Esophagus muscularis mucosa (tissue), 3 donors: ENCODE results near the gene NCAM1.

Experiments
- POLR2A ChIP-seq: fragments of 450-650 bp; IDR thresholded peaks from one replicate; pipeline ENCODE4 v1.6.1; 2017; ENCODE audit warnings: antibody characterized with exemption, moderate library complexity, mild to moderate bottlenecking, low read depth
- POLR2AphosphoS5 ChIP-seq, 2 donors: sonication (generic); formaldehyde crosslinking; IDR thresholded peaks; one replicate each; pipeline ENCODE4 v1.6.1; 2017; ENCODE audit warnings: antibody characterized with exemption in 2 of 2
- TF ChIP-seq, protein P1 (sequence below), 3 experiments: fragments of 200-600 bp in 2 of 3; fragments of 450-650 bp in 1 of 3; sonication (generic) in 2 of 3; IDR thresholded peaks; one replicate each; pipeline ENCODE4 v1.5.1; 2017 to 2019; ENCODE audit warnings: antibody characterized with exemption in 3 of 3, mild to moderate bottlenecking in 2 of 3, moderate library complexity in 1 of 3

DNA sequence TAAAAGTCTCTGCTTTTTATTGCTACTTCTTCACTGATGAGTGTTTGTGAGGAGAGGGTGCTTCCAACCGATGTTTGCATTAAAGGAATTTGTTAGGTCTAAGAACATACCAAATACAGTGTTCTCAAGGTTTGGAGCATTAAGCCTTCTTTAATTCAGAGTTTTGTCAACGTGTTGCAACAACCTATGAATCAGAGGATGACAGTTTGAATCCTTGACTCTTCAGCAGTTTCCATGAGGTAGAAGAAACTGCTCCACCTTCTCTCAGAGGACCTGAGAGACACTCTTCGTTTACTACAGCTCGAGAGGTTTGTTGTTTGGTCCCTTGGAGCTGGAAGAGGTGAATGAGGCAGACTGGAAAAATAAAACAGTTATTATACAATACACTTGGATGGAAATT is 55.7 kb downstream of the NCAM1 start:
- TF ChIP-seq, protein P1, sequence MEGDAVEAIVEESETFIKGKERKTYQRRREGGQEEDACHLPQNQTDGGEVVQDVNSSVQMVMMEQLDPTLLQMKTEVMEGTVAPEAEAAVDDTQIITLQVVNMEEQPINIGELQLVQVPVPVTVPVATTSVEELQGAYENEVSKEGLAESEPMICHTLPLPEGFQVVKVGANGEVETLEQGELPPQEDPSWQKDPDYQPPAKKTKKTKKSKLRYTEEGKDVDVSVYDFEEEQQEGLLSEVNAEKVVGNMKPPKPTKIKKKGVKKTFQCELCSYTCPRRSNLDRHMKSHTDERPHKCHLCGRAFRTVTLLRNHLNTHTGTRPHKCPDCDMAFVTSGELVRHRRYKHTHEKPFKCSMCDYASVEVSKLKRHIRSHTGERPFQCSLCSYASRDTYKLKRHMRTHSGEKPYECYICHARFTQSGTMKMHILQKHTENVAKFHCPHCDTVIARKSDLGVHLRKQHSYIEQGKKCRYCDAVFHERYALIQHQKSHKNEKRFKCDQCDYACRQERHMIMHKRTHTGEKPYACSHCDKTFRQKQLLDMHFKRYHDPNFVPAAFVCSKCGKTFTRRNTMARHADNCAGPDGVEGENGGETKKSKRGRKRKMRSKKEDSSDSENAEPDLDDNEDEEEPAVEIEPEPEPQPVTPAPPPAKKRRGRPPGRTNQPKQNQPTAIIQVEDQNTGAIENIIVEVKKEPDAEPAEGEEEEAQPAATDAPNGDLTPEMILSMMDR (IDR thresholded peaks at IDR 0.05), result no peak
- TF ChIP-seq POLR2A, result no peak
- TF ChIP-seq POLR2AphosphoS5 (IDR thresholded peaks at IDR 0.05), result no peak
